Midbrain (tissue), 1 donor: ENCODE measurements around the gene KATNB1.
"Not testable (repeated sequence)": the region's sequence is repeated elsewhere in the genome, so short reads cannot be mapped to it uniquely, and the experiment has no call there.

Experiments
- DNase-seq: peaks from one replicate; lab custom pipeline; 2025; lab: John Stamatoyannopoulos, UW

KATNB1 gene

DNA sequence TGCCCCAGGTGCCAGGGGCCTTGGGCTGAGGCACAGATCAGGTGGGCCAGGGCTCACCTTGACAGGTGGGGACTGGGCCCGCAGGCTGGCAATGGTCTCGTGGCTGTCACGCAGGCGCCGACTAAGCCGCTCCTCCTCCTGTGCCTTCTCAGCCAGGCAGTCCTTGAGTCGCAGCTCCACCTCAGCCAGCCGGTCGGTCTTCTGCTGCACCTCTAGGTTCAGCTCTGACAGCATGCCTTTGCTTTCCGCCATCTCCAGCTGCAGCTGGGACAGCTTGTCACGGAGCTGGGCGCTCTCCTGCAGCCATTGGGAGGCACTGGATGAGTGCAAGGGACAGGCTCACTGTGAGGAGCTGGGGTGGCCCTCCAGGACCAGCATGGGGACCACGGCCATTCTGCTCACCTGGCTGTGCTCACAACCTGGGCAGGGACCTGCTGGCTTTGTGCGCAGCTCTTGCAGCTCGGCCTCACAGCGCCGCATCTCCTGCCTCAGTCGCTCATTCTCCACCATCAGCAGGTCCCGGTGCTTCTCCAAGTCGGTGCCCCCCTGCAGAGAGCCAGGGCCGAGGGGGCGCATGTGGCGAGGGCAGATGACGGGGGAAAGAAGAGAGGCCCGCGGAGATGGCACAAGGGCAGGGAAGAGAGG, 35.7 kb downstream of the KATNB1 start:
- no peak for DNase-seq

DNA sequence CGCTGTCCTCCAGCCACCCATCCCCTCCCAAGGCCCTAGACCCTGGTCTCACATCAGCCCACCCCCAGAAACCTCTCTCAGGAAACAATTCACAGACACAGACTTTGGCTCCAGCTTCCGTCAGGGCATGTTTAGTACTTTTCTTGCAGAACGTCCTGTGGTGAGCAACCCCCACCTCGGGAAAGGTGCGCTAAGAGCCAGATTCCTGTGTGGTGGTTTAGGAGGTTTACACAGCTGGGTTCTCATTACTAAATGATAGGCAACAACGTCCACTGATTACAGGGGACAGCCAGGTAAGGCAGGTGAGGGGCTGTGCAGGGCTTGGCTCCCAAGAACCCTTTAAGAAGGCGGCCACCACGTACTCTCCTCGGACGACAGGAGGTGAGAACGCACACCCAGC, 37.4 kb downstream of the KATNB1 start:
- DNase-seq: no peak

DNA sequence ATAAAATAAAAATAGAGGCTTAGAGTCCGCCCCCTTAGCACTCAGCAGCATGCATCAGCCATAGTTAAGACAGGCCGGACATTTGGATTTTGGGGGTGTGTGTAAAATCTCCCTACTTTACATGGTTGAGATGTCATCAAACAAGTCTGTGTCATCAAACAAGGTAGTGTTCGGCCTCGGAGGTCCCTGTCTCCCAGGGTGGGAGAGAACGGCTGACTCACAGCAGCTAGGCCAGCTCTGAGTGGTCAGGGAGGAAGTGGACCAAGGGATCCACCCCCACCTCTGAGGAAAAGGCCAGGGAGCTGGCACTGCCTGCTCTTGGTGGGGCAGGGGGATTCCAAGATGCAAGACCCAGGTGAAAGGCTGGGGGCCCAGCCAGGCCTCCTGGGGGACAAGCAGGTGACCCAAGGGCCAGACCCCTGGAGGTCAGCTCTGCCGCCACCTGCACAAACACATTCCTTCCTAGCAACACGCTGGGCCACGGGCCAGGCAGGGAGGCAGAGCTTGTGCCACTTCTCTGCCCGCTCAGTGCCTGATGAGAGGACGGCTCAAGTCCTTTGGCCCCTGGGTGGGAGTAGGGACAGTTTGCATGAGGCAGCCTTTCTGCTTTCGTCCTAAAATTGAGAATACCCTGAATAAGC, 38.2 kb downstream of the KATNB1 start:
- no peak for DNase-seq

DNA sequence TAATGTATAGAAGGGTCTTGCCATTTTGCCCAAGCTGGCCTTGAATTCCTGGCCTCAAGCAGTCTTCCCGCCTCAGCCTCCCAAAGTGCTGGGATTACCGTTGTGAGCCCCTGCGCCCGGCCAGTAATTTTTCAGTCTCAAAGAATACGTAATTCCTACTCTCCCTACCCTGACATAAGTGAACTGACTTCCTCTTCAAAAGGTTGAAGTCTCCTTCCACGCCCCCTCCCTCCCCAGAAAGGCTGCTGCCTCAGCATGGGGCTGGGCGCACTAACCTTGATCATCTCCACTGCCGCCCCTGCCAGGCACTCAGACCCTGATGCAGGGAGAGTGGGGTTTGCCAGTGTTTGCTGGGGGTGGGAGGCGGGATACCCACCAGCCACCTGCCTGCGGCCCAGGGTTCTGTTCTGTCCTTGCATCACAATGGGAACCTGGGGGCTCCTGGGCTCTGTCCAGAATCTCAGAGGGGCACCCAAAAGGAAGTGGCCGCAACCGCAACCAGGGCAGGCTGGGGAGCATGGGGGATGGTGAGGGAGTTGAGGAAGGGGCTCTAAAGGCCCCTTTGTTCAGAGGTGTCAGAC, 39.2 kb downstream of the KATNB1 start:
- DNase-seq: no peak

DNA sequence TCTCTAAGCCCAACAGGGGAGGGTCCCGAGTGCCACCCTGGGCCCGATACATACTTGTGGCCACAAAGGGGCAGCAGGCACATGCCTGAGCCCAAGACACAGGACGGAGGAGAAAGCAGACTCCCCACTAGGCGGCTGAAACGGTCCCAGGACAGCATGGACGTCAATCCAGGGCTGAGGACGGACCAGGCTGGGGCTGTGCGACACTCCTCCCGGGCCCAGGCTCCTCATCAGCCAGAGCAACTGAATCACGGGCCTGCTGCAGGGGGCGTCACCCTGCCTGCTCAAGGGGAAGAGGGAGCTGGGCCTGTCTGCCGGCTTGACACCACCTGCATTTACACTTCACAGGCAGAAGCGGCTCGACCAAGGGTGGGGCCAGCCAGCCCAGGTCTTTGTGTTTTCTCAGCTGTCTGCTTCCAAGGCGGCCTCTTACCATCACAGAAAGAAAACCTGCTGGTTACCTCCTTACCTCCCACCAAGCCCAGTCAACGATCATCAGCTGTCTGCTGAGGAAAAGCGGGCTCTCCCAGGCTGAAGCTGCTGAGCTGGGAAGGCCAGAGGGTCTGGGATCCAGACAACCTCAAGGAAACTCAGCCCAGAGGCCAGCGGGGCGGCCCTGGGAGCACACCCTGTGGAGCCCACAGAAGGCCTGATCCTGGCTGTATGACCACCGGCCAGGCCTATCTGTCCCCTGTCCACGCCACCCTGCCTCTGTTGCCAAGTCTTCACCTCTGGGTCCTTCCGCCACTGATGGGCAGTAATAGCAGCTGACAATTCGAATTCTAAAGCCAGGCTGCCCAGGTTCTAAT, 40.3 kb downstream of the KATNB1 start:
- DNase-seq: peak; percentile 62

DNA sequence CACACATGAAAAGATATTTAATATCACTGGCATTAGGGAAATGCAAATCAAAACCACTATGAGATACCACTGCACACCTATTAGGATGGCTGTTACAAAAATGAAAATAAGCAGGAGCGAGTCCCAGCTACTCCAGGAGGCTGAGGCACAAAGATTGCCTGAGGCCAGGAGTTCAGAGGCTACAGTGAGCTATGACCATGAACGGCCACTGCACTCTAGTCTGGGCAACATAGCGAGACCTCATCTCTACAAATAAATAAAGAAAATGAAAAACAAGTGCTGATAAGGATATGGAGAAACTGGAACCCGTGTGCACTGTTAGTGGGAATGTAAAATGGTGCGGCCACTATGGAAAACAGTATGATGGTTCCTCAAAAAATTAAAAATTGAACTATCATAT, 43.1 kb downstream of the KATNB1 start:
- no peak for DNase-seq

DNA sequence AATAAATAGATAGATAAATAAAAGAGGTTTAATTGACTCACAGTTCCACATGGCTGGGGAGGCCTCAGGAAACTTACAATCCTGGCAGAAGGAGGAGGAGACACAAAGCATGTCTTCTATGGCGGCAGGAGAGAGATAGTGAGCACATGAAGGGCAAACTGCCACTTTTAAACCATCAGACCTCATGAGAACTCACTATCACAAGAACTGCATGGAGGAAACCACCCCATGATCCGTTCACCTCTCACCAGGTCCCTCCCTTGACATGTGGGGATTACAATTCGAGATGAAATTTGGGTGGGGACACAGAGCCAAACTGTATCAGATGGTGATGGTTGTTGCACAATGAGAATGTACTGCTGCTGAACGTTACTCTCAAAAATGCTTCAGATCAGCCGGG, 44.3 kb downstream of the KATNB1 start:
- DNase-seq: not testable (repeated sequence)

DNA sequence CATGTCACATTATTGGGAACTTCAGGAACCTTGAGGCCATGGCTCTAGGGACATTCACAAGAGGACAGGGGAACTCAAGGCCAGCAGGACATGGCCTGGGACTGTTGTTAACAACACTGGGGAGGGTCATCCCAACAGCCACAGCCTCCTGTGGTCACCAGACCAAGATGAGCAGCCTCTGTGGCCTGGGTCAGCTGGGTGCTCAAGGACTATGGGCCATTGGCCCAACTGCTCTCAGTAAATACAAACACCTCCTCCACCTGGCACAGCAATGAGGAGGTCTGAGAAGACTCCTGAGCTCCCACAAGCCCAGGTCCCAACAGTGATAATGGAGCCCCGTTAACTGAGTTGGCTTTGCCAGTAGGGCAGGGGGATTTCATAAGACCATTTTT, 45.8 kb downstream of the KATNB1 start:
- DNase-seq: no peak

DNA sequence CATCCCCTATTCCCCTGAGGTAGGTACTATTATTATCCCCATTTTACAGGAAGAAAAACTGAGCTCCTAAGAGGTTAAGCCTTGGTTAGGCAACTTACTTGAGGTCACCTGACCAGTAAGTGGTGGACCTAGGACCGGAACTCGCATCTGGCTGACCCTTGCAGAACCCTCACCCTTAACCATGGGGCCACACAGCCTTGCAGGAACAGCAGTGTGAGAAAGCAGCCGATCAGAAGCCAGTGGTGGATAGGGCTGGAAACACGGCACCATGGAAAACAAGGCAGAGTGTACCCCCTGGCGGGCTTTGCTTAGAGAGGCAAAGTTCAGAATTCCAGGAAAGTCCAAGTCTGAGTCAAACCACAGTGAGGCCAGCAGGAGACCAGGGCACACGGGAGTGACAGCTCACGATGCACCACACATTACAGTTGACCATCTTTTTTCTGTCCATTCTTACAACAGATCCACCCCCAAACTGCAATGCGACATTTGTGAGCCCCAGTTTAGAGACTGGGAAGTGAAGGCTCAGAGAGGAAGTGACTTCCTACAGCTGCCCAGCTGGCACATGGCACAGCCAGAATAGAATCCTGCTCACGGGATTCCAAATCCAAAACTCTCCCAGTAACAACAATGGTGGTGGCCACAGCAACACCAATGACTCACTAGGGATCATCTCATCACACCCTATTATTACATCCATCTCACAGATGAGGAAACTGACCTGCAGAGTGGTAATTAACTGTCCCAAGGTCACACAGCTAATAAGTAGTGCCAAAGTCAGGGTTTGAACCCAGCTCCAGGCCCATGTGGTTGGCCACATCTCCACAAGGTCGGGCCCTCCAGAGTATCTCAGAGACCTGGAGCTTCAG, 46.4 kb downstream of the KATNB1 start:
- no peak for DNase-seq

DNA sequence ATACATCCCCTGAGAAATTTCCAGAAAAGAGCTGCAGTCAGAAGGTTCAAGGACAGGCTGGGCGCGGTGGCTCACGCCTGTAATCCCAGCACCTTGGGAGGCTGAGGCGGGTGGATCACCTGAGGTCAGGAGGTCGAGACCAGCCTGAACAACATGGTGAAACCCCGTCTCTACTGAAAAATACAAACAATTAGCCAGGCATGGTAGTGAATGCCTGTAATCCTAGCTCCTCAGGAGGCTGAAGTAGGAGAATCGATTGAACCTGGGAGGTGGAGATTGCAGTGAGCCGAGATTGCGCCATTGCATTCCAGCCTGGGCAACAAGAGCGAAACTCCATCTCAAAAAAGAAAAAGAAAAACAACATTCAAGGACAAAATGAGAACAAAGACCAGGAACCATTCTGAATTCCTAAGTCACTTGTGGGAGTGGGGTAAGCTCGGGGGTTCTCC, 47.1 kb downstream of the KATNB1 start:
- not testable (repeated sequence) for DNase-seq

DNA sequence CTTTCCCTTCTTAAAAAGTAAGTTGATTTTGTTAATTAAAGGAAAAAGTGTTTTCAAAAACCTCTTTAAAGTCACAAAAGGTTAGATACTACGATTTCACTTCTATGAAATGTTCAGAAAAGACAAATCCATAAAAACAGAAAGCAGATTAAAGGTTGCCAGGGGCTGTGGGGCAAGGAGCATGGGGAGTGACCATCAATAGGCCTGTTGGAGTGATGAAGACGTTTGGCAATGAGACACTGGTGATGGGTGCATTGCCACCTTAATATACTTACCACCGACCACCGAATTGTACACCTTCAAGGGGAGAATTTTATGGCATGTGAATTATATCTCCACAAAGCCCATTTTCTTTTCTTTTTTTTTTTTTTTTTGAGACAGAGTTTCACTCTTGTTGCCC, 47.5 kb downstream of the KATNB1 start:
- DNase-seq: no peak

DNA sequence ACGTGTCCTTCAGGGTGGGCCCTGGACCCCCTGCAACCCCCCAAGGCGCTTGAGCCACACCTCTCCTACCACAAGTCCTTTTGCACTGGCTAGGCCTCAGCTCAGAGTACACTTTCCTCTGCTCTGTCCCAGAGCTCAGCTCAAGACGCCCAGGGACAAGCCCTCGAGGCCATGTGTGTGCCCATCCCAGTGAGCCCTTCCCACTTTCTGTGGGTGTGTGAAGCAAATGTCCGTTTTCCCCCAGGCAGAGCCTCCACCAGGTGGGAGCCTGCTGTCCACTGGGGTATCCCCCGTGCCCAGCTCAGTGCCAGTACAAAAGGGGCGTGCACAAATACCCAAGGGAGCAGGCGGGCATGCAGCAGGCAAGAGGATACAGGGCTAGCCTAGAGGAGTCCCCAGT, 48.3 kb downstream of the KATNB1 start:
- no peak for DNase-seq

DNA sequence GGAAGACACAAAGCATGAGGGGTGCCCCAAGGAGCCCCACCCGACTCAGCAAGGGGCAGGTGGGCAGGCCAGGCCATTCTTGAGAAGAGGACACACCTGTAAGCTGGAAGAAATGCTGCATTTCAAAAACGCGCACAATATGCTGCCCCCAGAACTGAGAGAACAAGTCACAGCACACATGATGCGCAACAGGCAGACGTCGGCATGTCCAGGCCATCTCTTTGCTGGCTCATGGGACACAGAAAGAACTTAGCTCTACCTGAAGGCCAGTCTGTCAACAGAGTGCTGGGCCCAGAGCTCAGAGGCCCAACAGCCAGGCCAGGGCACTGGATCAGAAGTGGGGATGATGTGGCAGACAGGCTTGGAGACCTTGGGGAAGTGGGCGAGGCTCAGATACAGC, 48.8 kb downstream of the KATNB1 start:
- DNase-seq: no peak

DNA sequence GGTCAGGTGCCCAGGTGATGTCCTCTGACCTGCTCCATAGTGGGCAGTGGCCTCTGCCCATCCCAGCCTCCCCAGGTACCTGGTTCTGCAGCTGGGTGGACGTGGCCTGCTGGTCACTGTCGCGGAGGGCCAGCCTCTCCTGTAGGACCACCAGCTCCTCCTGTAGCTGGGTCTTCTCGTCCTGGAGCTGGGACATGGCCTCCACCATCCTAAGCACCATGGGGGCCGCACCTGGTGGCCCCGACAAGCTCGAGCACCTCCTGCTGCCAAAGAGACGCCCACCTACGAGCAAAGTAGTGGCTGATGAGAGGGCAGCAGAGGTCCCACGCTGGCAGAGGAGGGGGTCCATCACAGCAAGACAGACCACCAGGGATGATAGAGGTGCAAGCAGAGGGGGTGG, 49.8 kb downstream of the KATNB1 start:
- no peak for DNase-seq

DNA sequence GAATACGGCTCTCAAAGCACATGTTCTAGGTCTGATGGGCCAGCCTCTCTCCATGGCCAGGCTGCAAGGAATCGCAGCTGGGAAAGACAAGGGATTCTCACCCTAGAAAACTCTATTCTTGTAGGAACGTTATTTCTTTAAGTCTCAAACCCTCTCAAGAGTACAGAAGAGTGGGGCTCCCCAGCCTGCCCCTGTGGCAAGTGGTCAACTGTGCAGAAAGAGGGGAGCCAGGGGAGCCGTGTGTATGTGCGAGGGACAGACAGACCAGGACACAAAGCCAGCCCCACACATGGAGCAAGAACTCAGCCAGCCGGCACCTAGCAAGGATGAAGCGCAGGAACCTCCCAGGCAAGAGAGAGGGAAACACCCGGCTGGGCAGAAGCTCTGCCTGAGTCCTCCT, 50.4 kb downstream of the KATNB1 start:
- DNase-seq: no peak

DNA sequence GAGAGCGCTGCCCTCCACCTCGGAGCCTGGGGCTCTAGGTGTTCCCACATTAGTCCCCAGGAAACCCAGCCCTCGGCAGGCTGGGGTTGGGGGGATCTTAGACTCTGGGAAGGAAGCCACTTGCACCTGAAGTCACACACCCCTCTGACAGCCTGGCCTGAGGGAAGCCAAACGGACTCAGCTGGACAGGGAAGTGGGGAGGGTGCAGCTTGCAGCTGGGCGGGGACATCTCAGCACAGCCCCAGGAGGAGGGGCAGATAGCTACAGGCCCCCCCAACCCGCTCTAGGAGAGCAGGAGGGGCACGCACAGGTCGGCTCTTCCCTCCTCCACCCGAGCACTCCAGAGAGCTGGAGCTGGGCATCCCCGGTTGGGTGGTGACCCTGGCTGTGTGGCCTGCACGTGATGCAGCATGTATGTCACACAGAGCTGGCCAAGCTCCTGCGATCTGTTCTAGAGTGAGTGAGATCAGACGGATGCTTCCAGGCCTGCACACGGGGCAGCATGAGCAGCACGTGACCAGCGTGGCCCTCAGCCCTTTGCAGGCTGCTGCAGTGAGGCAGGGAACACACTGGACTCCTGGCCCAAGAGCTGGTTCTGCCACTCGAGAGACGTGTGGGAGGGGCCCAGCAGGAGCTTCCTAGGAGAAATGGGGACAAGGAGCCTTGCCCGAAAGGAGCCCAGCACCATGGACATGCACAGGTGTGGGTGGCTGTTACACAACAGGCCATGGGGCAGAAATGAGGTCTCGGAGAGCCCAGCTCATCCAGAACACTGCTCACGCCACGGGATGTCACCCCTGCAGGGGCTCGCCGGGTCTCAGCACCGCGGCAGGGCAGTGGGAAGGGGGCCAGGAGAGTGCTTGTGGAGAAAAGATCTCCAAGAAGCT, 51.3 kb downstream of the KATNB1 start:
- DNase-seq: peak; percentile 48

DNA sequence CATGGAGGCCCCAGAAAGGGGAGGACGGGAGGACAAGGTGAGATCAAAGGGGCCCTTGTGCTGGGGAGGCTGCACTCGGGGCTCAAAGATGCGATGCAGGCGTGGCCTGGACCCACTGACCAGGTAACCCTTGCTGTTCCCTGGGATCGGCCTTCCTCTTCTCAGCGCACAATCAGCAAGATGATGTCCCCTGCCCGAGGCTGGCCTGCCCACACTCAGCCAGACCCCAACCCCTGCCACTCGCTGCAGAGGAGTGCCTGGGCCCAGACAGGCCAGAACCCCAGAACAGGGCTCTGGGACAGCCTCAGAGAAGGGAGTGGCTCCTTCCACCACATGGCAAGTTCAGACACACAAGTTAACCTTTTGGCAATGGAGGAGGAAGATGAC, 51.9 kb downstream of the KATNB1 start:
- no peak for DNase-seq

DNA sequence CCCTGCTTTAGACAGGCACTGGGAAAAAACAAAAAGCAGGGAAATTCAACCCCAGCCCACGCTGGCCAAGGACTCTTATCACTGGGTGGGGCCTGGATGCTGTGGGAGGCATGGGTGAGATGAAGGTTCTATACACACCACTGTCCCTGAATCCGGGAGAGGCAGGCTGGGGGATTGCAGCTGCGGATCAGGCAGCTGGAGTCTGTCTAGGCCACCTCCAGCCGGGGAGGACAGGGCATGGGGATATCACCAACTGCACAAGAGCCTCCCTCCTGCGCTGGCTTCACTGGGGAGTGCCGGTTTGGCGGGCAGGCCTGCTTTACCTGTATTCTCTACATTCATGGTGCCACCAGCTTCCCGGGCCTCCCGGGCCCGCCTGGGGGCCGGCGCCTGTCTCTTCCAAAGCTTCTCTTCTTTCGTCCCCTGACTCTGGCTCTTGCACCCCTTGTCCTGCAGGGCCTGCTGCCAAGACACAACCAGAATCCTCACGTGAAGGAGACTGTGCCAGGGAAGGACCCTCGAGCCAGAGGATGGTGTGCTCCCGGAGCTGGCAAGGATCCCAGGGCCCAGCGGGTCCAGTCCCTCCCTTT, 52.8 kb downstream of the KATNB1 start:
- no peak for DNase-seq

DNA sequence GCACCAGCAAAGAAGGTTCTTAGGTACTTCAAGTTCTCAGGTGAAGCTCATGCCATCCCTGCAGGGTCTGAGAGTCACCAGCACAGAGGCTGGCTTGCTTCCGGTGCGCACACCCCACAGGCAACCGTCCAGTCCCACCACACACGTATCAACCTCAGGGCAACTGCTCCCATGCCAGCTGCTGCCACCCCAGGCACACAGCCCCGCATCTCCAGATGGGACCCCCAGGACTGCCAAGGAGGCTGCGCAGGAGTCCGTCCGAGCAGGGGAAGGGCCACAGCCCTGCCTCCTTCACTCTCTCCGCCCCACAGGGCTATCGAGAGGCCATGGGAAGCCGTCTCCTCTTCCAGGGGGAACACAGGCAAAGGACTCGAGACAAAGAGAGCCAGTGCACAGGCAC, 53.4 kb downstream of the KATNB1 start:
- DNase-seq: no peak

DNA sequence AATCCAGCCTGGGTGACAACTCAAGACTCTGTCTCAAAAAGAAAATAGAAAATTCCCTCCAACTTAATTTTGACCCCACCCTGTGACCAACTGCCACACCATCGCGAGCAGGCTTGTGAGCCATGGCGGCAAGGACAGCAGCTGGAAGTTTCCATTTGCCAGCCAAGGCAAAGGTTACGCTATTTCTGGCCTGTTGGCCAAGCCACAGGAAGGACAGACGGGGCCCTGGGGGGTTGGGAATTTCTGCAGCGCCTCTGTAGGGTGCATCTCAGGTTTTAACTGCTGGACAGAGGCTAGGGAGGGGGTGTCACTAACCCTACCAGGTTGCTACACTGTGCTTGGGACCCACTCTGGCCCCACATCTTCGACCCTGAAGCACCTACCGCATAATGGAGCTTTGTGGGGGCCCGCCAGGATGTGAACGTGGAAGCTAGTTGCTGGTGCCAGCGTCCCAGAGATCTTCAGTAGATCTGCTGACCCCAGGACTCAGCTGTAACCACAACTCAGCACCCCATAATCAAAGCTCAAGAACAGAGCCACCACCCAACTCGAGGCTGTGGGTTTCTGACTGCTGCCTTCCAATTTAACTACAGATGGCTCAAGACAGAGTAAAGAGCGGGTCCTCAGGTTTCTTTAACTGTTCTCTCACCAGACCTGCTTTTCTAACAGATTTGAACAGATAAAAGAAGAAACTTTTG, 55.8 kb downstream of the KATNB1 start:
- DNase-seq: no peak
